ENCODE results near the gene IFT27.
A peak's percentile ranks its signal among the peaks of the same experiment; 100 is the strongest.

Gene IFT27, protein sequence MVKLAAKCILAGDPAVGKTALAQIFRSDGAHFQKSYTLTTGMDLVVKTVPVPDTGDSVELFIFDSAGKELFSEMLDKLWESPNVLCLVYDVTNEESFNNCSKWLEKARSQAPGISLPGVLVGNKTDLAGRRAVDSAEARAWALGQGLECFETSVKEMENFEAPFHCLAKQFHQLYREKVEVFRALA

DNA sequence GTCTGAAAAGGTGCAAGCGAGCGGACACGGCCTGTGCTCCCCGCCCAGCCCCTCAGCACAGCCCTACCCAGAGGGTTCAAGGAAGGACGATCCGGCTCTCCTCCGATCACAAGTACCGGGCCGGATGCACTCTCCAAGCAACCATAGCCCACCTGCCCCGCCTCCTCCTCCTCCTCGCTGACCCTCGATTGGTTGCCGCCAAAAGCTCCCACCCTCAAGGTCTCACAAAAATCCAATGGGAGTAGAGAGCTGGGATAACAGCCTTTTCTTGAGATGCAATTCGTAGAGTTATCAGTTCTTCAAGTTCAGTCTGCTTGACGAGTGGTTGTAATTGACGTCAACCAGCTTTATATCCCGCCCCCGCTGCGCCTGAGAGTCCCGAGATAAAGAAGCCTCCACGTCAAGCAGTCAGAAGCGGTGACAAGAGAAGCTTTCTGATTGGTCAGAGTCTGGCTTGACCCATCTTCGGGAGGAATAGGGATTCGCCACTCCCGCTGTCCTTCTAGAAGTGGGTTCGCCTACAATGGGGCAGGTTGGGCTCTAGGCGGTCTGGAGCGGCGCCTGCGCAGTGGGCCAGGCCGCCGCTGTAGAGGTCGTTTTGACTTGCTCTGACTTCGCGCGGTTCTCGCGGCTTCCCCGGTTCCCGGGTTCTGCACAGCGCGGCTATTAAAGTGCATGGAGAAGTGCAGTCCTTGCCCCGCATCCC, at the start of gene IFT27:
Gene IFT27, minus strand, starts transcription at position 156 of the 706 bp plus-strand sequence. CDS start 412 bp downstream, outside the sequence.
- peak; percentile 100 for DNase-seq (ENCODE audit: low spot score)

DNA sequence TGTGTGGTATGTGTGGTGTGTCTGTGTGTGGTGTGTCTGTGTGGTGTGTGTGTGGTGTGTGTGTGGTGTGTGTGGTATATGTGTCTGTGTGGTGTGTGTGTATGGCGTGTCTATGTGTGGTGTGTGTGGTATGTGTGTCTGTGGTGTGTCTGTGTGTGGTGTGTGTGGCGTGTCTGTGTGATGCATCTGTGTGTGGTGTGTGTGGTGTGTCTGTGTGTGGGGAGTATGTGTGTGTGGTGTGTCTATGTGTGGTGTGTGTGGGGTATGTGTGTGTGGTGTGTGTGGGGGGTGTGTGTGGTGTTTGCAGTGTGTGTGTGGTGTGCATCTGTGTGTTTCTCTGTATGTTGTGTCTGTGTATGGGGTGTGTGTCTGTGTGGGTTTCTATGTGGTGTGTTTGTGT, 48.7 kb upstream of the IFT27 start:
- no peak for DNase-seq (ENCODE audit: low spot score)

DNA sequence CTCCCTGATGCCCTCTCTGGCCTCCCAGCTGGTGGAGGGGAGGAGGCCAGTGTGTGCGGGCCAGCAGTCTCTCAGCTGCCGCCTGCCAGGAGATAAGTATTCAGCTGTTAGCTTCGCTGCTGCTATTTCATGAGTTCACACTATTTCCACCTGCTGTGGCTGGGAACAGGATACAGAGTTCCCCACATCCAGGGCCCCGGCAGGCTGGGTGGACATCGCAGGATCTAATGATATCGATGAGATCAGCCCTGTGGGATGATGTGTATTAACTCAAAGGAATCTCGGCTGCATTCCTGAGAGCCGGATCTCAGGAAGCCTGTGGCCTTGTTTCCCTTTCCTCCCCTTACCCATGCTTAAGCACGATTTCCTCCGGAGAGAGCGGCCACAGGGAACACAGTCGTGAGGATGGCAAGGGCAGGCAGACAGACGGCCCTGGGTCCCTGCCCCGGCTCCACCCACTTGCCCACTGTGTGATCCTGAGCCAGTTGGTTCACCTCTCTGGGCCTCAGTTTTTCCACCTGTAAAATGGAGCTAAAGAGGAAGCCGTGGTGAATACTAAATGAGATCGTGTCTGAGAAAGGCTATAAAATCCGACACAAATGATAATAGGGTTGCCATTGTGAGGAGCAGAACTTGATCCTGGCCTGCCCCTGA, 47.4 kb upstream of the IFT27 start:
- DNase-seq (ENCODE audit: low spot score) = peak; percentile 27

DNA sequence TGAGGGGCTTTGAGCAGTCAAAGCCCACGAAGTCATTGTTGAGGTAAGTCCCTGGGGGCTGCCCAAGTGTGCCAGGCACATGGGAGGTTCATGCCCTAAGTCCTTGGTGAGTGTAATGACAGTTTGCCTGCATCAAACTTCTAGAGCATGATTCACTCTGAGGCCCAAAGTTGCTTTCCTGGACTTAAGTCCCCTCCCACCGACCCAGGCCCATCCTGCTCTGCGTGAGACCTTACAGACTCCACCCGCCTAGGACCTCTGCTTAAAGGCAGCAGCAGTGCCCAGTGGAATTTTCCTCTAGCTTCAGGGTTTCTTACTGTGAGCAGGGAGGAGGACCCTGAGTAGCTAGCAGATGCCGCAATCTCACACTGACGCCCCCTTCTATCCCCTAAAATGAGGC, 46.7 kb upstream of the IFT27 start:
- no peak for DNase-seq (ENCODE audit: low spot score)

DNA sequence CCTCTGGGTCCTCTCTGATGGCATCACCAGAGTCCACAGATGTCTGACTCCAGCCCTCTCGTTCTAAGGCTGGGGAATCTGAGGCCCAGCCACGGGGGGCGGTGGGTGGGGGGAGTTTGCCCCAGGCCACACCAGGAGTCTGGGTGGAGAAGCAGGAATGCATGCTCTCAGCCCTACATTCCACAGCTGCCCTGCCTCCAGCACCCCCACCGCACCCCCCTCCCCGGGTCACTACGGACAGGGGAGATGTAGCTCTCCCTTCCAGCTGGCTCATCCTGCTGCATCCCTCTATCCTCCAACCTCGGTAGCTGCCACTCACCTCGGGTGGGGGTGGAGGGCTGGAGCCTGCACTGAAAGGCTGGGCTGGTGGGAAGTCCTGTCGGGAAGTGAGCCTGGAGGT, 43.2 kb upstream of the IFT27 start:
- no peak for DNase-seq (ENCODE audit: low spot score)

DNA sequence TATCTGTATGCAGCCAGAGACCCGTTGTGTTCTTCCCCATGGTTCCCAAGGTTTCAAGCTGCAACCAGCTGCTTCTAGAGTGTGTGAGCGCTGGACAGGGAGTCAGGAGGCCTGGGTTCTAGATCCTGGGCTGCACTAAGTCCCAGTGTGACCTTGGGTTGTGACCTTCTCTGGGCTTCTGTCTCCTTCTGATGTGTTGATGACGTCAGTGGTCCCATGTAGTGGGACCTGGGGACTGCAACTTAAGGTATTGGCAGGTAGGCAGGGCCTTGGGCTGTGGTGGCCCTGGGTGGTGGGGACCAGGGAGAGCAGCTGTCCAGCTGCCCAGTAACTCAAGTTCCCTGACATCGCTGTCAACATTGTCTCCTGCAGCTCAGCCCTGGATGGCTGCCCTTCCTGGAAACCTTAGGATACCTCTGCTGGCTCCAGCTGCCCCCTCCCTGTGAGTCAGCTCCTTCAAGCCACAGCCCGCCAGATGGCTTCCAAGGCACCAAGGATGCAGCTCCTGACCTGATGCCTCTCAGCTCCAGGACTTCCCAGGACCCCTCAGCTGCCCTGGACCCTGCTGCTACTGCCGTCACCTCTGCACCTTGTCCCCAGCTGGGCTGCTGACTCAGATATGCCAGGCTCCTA, 42.2 kb upstream of the IFT27 start:
- DNase-seq (ENCODE audit: low spot score) = no peak

DNA sequence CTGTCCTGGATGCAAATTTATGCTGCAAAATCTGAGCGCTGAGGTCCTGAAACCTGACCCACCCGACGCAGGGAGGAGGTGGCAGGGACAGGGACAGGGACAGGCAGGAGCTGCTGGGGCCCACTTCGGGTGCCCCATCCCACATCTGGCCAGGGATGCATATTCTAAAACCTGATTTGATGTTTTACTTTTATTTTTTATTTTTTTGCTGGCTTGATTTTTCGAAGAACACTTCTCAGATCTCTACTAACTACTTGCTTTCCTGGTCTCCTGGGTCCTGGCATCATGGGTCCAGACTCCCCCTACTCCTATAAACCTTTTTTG, 41.6 kb upstream of the IFT27 start:
- DNase-seq (ENCODE audit: low spot score) = no peak

DNA sequence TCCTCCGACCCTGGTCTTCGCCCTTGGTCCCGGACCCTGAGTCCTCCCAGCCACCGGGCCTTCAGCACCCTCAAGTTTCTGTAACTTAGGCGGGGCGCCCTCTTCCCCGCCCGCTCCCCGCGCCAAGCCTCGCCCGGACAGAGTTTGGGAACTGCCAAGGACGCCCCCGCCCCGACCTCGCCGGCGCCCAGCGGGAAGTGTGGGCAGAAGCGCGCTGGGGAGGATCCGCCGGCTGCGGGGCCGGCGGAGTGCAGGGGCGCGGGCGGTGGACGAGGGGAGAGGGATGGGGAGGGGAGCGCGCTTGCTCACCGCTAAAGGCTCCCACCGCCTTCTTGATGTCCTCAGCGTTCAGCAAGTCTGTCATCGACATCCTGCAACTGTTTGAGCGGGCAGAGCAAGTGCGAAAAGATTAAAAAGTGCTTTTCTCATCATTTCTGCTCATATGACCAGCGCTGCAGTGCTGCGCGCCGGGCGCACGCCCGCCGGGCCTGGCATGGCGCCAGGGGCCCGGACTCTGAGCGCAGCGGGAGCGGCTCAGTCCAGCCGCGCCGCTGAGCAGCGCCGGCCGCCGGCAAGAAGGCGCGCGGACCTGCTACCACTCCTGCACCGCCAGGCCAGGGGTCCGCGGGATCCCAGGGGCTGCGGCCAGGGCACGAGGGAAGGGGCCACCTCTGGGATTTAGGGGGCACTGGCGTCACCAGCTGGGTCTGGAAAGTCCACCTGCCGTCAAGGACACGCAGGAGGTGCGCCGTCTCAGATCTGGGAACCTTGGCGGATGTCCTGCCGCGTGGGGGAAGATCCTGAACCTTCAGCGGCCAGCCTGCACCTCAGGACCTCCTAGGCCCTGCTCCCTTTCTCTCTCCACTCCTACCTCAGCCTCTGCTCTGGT, 41.0 kb upstream of the IFT27 start, which contains the start of gene PVALB:
Gene PVALB, minus strand, starts transcription at position 400 of the 889 bp plus-strand sequence. Its CDS starts 30 bp downstream, at position 370.
- peak; percentile 21 for DNase-seq (ENCODE audit: low spot score)

DNA sequence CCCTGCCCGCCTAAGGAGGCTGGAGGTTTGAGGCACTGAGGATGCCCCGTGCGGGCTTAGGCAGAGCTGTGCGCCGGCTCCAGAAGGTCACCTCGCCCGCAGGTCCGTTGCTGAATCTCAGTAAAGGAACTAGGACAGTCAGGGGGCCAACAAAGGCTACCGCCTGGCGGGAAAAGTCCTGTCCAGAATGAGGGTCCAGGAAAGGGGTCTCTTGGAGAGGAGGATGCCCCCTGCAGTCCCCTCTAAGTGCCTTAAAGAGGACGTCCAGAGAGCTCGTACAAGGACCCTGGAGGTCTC, 40.4 kb upstream of the IFT27 start:
- no peak for DNase-seq (ENCODE audit: low spot score)

DNA sequence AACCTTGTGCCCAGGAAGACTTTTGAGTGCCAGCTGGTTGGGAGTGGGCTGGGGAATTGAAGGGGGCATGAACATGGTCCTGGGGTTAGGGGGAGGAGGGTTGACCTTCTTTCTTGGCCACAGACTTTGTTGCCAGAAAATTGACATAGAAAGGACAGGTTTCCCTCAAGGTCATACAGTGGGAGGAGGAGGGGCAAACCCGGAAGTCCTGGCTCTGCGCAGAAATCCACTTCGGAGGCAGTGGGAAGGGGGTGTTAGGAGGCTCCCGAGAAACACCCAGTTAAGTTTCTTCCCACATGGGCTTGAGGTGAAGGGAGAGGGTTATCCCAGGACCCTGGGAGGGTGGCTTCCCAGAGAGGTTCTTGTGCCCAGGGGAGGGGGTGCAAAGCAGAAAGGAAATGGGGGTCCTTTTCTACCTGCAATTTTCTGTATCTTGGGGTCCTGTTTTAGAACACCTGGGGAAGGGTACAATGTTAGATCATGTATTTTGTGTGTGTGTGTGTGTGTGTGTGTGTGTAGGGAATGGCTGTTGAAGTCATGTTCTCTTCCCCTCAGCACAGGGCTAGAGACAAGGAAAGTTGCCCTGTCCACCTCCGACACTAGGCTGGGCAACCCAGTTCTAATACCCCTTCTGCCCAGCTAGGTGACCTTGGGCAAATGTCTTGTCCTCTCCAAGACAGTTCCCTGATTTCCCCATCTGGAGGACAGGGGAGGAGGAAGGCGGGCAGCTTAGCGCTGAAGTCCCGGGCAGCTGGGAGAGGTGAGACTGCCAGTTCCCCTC, 39.8 kb upstream of the IFT27 start:
- no peak for DNase-seq (ENCODE audit: low spot score)

DNA sequence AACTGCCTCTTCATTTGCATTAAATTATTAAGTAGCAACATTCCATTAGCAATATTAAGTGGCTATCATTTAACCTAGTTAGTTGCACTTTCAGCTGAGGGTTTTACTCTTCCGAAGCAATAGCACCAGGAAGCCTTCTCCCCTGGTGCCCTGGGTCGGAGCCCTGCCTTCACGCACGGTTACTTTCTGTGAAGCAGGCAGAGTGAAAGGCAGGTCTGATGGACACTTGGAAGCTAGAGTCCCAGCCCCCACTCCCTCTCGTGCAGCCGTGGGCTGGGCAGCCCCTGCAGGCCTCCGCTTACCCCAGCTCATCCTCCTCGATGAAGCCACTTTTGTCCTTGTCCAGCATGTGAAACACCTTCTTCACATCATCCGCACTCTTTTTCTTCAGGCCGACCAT, 38.9 kb upstream of the IFT27 start:
- no peak for DNase-seq (ENCODE audit: low spot score)

DNA sequence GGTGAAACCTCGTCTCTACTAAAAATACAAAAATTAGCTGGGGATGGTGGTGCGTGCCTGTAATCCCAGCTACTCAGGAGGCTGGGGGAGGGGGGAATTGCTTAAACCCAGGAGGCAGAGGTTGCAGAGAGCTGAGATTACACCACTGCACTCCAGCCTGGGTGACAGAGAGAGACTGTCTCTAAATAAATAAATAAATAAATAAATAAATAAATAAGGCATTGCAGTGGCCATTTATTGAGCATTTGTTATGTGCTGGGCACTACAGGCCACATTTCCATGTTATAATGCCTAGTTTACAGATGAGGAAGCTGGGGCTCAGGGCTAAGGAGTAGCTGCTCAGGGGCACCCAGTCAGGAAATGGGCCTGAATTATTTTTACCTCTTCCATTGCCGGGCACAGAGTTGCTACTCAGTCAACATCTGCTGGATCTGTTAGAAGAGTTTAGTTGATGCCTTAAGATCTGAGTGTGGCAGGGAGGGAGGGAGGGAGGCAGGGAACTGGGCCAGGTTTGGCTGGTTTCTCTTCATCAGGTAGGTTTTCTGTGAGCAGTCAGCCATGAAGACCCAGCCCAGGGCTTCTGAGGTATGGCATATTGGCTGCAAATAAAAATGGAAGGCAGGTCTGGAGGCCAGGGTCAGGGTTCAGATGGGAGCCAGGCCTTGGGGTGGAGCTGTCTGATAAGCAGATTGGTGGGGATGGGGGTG, 35.3 kb upstream of the IFT27 start:
- DNase-seq (ENCODE audit: low spot score) = no peak

DNA sequence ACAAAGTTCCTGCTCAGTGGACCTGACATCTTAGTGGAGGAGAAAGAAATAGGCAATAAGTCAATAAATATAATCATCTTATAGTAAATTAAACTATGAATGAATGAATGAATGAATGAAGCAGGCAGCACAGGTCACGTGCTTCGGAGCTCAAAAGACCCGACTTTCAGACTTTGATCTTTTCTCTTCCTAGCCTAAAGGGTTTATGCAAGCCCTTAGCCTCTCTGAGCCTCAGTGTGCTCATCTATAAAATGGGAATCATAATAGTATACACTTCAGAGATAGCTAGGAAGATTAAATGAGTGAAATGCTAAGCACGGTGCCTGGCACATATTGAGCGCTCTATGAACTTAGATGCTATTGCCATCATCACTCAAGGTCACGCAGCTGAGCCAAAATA, 33.4 kb upstream of the IFT27 start:
- DNase-seq (ENCODE audit: low spot score) = no peak

DNA sequence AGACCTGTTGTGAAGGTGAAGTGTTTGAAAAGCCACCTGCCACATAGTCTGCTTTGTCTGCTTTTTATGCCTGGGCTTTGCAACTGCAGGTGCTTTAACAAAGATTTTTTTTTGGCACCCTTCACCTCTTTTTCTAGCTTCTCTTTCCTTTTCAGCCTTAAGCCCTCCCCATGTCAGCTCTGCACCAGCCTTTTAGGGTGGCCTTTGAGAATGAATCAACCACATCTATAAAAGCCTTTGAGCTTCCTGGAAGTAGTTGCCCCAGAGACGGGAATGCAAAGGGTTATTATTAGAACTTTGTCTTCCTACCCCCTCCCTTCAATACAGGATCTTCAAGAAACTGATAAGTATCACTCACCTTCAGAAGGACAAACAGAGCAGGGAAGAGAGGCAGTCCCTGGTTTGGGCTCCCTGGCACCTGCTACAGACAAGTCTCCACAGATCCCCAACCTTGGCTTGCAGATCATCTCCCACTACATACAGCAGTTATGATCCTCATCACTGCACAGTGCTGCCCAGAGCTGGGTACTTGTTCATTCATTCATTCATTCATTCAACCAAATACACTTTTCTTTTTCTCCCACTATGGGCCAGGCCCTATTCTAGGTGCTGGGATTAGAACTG, 32.9 kb upstream of the IFT27 start:
- DNase-seq (ENCODE audit: low spot score) = no peak

DNA sequence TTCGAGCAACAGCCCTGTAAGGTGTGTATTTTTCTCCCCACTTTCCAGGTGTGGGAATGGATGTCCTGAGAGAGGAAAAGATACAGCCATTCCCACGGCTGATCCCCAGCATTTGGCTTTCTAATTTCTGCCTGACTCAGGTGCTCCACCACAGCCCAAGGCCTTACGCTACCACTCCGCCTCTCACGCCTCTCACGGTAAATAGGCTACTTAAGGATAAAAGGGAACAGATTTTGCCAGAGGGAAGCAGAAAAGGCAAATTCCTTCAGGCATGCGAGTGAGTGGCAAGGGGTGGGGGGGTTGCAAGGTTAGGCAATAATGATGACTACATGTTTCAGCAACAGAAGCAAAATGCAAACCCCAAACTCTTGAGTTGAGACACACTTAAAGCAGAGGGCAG, 31.7 kb upstream of the IFT27 start:
- no peak for DNase-seq (ENCODE audit: low spot score)

DNA sequence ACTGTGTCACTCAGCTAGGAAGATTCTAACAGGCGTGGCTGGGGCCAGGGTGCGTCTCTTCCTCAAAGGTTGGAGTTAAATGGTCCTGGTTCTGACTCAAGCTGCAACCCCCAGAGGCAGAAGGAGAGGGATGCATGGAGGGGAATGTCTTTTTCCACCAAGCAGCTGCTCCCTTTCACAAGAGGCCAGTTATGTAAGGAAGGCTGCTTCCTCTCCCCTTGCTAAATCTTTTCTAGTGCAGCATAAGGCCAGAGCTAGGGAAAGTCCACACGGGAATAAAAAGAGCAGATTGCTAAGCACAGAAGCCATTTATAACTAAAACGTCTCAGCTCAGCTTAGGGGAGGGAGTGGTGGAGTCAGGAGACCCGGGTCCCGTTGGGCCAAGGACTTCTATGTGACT, 30.9 kb upstream of the IFT27 start:
- no peak for DNase-seq (ENCODE audit: low spot score)

DNA sequence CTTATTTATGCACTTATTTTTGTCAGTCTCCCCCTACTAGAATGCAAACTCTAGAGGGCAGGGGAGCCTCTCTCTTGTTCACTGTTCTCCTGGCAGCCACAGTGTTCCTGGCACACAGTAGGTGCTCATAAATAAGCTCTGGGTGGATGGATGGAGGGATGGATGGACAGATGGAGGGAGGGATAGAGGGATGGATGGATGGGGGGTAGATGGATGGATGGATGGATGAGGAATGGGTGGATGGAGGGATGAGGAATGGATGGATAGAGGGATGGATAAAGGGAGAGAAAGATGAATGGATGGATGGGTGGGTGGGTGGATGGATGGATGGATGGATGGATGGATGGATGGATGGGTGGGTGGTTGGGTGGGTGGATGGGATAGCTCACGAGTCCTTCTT, 27.4 kb upstream of the IFT27 start:
- DNase-seq (ENCODE audit: low spot score) = no peak

DNA sequence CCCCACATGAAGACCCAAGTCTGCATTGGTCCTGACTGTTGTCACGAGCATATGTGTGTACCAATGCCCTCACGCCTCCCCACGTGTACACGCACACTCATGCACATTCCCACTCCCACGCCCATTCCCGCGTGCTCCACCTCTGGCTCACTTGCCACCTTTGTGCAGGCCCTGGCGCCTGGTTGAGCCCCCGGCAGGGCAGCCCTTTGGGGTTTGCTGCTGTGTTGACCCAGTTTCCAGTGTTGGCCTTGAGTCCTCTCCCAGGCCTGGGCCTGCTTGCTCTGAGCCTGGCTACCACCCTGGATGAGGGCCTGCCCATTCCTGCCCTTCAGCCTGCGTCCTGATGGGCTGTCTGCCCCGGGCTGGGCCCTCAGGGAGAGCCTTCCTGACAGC, 22.8 kb upstream of the IFT27 start:
- DNase-seq (ENCODE audit: low spot score) = no peak

DNA sequence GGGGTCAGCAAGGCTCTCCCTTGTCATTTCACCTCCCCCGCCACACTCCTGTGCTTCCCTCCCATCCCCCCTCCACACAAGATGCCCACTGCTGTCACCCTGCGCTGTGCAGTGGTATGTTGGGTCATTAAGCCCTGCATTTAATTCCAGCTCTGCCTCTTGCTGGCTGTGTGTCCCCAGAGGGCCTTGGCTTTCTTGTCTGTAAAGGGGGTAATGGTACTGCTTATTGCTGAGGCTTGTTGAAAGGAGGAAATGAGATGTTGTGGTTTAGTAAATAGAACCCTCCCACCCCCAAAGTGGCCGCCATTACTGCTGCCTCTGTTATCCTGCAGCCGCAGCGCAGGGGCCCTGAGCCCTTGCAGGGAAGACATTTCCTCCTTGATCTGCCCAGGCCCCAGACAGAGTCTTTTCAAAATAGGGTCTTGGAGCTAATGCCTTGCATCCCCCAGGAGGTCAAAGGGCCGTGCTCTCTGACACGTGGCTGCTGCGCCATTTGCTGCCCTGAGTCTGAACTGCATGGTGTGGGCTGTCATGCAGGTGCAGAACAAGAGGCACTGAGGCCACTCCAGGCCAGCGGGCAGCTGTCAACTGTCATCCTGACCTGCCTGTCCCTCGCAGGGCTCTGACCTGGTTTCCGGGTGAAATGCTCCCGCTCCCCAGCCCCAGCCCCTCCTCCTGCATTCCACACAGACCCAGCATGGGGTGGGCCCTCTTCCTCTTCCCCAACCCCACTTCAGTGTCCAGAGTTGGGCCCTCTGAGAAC, 22.2 kb upstream of the IFT27 start:
- DNase-seq (ENCODE audit: low spot score) = no peak

DNA sequence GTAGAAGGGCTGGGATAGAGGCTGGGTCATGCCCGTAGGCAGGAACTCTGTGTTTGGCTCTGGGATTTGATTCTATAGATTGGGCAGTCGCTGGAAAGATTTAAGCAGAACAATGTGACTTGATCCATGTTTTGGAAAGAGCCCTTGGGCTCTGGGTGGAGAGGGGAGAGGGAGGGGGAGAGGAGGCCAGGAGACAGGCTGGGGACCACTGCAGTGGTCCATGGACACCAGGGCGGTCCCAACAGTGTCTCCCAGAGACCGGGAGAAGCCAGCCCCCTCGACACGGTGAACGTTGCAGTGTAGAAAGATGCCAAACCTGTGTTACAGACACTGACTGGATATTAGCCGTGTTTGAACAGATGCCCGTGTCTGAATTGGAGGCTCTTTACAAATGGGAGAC, 21.5 kb upstream of the IFT27 start:
- DNase-seq (ENCODE audit: low spot score) = no peak
